Activated CD4-positive, alpha-beta T cell treated with anti-CD3 and anti-CD28 coated beads, Interleukin-10, Interleukin-2, amounts not matched to agents 100 ng/mL and 50 ng/mL, durations not matched to agents 16 hours and 8 hours (primary cell): ENCODE results near the gene PARM1.

Experiments used
- DNase-seq: peaks from one replicate; pipeline ENCODE4 v3.0.0-alpha.2; 2020

Gene PARM1, protein sequence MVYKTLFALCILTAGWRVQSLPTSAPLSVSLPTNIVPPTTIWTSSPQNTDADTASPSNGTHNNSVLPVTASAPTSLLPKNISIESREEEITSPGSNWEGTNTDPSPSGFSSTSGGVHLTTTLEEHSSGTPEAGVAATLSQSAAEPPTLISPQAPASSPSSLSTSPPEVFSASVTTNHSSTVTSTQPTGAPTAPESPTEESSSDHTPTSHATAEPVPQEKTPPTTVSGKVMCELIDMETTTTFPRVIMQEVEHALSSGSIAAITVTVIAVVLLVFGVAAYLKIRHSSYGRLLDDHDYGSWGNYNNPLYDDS

DNA sequence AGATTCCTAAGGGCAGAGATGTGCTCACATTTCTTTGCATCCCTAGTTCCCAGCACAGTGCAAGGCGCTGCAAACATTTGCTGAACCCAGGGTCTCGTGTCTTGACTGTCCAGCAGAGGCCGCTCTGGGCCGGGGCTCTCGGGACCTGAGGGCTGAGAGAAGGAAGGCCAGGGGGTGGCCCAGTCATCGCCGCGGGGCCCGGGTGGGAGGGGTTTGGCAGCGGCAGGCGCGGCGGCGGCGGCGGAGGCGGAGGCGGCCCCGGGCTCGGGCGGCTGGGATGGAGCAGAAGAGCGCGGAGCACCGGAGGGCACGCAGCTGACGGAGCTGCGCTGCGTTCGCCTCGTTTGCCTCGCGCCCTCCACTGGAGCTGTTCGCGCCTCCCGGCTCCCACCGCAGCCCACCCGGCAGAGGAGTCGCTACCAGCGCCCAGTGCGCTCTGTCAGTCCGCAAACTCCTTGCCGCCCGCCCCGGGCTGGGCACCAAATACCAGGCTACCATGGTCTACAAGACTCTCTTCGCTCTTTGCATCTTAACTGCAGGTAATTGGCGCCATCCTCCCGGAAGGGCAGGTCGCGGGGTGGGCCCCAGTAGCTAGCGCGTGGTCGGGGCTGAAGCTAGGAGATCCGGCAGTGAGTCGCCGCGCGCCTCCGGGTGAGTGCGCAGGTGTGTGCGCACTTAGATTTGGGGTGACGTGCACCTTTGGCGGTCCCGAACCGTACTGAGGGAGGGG, at the start of gene PARM1:
PARM1 (plus strand) TSS at position 285 of the 730 bp plus-strand sequence; CDS start at position 497, 212 bp downstream.
- DNase-seq: peak; percentile 77

DNA sequence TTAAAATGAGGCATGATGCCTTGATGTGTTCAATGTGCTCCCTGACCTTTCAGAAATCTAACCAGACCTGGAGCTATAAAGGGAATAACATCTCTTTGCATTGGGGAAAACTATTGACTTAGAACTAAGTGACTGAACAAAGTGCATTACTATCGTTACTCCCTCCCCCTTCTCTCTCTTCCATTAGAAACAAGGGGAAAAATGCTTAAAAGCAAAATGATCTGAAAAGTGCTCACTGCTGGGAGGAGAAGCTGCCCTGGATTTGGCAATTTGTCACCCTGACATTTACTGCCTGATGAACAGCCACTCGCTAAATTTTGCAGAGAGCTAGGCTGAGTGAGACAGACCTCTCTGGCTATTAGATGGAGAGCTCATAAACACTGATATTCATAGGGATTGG, 48.6 kb upstream of the PARM1 start:
- DNase-seq: no peak

GRCh38 chr4:74886484-74886883, 46.4 kb upstream of the PARM1 start:
- no peak for DNase-seq

DNA sequence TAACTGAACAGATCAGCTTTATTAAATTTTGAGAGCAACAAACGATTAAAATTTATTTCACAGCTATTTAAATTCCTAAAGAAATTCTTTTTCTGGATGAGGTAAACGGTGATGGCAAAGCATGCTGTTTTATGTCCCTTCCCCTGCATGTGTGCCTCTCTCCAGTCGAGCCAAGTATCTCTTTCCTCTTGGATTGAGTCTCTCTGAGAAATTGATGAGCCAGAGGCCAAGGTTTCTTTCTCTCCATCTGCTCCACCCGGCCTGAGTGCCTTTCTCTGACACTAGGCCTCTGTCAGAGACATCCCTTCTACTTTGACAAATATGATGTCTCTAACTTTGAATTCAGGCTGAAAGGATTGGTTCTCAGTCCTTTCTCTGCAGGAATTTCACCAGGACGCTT, 42.6 kb upstream of the PARM1 start:
- no peak for DNase-seq

DNA sequence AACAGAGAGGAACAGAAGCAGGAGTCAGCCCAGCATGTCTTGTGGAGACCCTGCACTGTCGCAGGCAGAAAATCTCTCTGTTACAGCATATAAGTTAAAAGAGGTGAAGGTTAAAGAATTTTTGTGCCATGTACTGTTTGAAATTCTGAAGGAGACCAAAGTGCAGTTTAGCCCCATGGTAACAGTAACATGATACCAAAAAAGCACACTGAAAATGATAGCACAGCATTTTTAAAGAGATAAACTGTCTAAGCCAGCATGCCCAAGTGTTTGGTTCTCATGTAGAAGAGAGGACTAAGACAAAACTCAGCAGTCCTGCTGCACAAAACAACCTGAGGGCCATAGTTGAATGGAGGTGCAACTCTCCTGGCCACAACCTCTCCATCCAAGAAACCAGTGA, 41.9 kb upstream of the PARM1 start:
- DNase-seq: no peak

- no peak for DNase-seq
These were observed 39.7 kb upstream of the PARM1 start for GRCh38 chr4:74893171-74893570.

GRCh38 chr4:74896595-74896994, 36.3 kb upstream of the PARM1 start:
- DNase-seq: no peak

DNA sequence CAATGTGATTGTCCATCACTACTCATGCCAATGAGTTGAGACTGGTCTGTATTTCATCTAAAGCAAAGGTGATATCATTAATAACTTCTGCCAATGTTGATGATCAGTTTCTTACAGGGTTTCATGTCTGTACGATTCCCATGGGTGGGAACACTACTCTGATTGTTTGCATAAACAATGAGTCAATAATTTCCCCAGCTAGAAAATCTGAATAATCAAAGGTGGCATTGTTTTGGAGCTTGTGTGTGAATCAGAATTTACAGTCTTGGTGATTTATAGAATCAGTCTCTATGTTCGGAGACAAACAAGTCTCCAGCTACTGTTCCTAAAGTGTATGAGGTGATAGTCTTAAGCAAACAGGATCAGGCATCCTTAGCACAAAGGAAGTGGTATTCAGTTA, 35.5 kb upstream of the PARM1 start:
- no peak for DNase-seq

DNA sequence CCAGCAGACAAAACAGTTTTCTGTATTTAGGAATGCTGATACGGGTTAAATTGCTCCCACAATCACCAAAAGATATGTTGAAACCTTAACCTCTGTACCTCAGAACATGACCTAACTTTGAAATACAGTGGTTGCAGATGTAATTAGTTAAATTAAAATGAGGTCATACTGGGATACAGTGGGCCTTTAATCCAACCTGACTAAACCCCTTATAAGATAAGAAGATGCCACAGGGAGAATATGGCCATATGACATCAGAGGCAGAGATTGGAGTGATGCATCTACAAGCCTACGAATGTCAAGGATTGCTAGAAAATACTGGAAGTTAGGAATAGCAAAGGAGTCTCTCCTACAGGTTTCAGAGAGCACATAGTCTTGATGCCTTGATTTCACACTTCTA, 32.1 kb upstream of the PARM1 start:
- DNase-seq: no peak

- DNase-seq: no peak
These were observed 28.3 kb upstream of the PARM1 start for GRCh38 chr4:74904509-74905065.

- DNase-seq: no peak
These were observed 26.1 kb upstream of the PARM1 start for GRCh38 chr4:74906771-74907170.

GRCh38 chr4:74919783-74920182, 13.1 kb upstream of the PARM1 start:
- DNase-seq: no peak

DNA sequence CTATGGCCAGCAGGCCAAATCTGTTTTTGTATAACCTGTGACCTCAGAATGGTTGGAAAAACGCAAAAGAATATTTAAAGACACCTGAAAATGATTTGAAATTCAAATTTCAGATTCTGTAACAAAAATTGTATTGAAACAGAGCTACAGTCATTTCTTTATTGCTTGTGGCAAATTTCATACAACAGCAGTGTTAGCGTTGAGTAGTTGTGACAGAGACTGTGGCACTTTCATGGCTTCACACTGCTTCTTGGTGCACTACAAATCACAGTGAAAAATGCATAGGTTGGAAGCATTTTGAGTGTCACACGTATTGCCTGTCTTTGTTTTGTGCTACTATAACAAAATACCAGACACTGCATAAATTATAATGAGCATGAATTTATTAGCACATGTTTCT, 12.2 kb upstream of the PARM1 start:
- DNase-seq: no peak

GRCh38 chr4:74921490-74921889, 11.4 kb upstream of the PARM1 start:
- DNase-seq: no peak

DNA sequence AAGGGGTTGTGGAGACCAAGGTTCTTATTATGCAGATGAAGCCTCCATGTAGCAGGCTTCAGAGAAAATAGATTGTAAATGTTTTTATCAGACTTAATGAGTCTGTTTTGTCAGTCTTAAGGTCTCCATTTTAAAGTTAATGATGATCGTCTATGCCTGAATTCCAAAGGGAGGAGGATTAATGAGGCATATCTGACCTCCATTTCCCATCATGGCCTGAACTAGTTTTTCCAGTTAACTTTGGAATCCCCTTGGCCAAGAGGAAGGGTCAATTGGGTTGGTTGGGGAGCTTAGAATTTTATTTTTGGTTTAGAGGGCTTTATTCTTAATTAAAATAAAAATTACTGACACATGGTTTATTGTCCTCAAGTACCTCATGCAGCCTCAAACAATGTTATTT, 6.9 kb upstream of the PARM1 start:
- no peak for DNase-seq

GRCh38 chr4:74930162-74930561, 2.8 kb upstream of the PARM1 start:
- no peak for DNase-seq

GRCh38 chr4:74931376-74931775, 1.5 kb upstream of the PARM1 start:
- DNase-seq: no peak

GRCh38 chr4:74932010-74932409, 906 bp upstream of the PARM1 start:
- no peak for DNase-seq

DNA sequence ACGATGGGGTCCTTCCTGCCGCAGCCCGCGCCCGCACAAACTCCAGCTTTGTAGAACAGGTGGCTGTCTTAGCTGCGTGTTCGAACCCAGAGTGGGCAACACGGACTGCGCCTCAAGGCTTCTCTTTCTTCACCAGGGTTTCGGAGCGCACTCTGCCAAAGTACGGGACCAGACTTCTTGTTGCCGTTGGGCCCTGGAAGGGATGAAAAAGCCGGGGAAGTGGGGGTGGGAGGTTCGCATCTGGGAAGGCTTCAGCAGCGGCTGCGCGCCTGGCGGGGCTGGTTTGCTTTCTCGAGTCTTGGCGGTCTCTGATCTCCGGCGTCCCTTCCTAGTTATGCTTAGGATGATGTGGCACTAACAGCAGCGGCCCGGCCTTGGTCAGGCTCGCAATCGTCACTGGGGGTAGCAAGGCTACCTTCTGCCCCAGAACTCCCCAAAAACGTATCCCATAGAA, 673 bp downstream of the PARM1 start:
- DNase-seq: no peak

- DNase-seq: no peak
These were observed 1.3 kb downstream of the PARM1 start for GRCh38 chr4:74934016-74934831.

DNA sequence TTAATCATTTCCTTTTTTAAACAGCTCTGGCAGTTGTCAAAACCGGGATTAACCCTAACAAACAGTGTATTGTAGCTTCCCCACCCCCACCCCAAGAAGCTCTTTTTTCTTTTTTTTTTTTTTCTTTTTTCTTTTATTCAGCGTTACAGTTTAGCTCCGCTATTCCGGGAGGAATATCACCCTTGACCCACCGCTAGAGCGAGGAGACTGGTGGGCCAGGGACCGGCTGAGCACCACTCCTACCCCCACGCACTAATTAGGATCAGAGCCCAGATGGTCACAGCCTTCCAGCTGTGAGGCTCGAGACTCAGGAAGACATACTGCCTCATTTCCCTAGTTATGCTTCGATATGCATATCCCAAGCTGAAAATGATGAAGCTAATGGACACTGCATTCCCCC, 2.0 kb downstream of the PARM1 start:
- DNase-seq: no peak

GRCh38 chr4:74941123-74941522, 8.2 kb downstream of the PARM1 start:
- no peak for DNase-seq

DNA sequence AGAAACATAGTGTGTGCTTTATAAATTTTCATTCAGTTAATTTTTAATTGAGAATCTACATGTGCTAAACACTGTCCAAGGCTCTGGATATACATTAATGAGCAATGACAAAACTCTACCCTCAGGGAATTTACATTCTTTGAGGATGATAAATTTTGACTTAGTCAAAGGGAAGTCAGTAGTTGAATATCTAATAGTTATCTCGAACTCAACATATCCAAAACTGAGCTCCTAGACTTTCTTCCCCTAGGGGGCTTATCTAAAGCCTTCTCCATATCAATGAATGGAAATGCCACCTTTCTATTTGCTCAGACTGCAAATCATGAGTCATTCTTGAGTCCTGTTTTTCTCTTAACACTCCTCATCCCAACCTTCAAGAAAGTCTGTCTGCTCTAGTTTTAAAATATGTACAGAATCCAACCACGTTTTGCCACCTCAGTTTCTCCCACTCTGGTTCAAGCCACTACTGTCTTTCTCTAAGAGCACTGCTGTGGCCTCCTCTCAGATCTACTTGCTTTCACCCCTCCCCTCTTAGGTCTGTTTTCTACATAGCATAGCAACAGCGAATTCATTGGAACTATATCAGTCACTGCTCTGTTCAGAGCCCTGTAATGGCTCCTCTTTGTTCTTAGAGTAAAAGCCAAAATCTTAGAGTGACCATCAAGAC, 9.5 kb downstream of the PARM1 start:
- DNase-seq: no peak
